Rectal smooth muscle tissue (tissue), 1 donor: ENCODE data around the gene MRGPRX3.

Experiments used
- H3K27ac ChIP-seq: one replicate; pipeline ENCODE4 v1.7.0; 2013; ENCODE audit warnings: low read depth, low read length, inconsistent platforms
- H3K27me3 ChIP-seq: one replicate; pipeline ENCODE4 v1.7.0; 2013; ENCODE audit warnings: low read length; ENCODE audit not compliant: control insufficient read depth, insufficient read depth
- H3K36me3 ChIP-seq: one replicate; pipeline ENCODE4 v1.7.0; 2013; ENCODE audit warnings: low read length; ENCODE audit not compliant: control insufficient read depth, insufficient read depth
- H3K4me1 ChIP-seq: one replicate; pipeline ENCODE4 v1.7.0; 2013; ENCODE audit warnings: low read length; ENCODE audit not compliant: control insufficient read depth, insufficient read depth
- H3K4me3 ChIP-seq: one replicate; pipeline ENCODE4 v1.7.0; 2013; ENCODE audit warnings: low read length
- H3K9ac ChIP-seq: one replicate; pipeline ENCODE4 v1.7.0; 2013; ENCODE audit warnings: low read length

Gene MRGPRX3

DNA sequence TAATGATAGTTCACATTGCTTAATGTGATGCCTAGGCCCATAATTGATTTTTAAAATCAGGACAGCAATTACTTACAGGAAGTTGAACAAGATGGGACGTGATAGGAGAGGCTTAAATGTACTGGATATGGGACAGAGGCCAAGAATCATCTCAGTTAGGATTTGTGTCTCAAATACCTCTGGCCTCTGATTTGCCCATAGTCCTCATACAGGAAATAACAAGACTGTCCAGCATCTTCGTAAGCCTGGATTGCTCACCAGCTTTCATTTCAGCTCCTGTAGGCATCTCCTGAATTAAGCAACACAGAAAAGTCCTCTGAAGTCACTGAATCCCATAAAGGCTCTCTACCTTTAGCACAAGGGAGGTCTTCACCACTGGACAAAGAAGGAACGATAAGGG, at the start of gene MRGPRX3:
TSS of gene MRGPRX3 (plus strand) at position 231 of the 400 bp plus-strand sequence. CDS start 4,632 bp downstream, outside the sequence.
- H3K4me1 ChIP-seq: no peaks in the 10 kb centered on the region
- no peaks in the 10 kb centered on the region for H3K27me3 ChIP-seq
- no peak within 1 kb of the TSS for H3K9ac ChIP-seq
- H3K36me3 ChIP-seq: no peaks in the 10 kb centered on the region
- H3K27ac ChIP-seq: no peak within 1 kb of the TSS
- H3K4me3 ChIP-seq: no peak within 1 kb of the TSS

DNA sequence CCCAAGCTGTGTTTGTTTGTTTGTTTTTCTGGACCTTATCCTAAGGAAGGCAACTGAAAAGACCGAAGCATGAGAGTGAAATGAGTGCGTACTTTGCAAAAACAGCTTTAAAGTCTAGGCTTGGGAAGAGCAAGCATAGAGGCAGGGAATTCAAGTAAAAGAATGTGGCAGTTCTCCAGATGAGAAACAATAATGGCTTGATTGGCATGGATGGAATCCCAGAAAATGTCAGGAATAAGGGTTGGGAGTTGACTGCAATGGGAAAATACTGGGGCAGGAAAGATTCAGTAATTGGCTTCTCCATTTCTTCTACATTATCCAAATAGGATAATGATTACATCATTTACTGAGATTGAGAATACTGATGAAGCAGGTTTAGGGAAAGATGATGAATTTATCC, 44.0 kb upstream of the MRGPRX3 start:
- Histone ChIP-seq H3K4me1 (no peaks in the 10 kb centered on the region), H3K36me3 (peaks cover 10% of the 10 kb centered on the region), H3K27me3 (no peaks in the 10 kb centered on the region), H3K9ac (no peak overlapping the region), H3K27ac (no peak overlapping the region), H3K4me3 (no peak overlapping the region)

DNA sequence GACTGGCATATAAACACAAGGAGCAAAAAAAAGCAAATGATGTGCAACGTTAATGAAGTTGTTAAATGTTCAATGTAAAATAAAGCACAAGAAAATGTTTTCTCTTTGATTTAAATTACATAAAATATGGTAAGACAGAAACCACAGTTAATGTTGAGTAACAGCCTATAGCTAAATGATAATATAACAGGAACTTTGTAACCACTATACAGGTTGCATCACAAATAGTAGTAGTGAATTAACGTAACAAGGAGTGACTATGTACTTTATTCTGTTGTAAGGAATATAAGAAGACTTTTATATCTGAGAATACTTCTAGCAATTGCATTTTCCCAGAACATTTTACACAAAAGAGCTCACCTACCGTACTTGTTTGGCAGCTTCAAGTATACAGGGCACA, 43.4 kb upstream of the MRGPRX3 start:
- Histone ChIP-seq H3K9ac (no peak overlapping the region), H3K4me3 (no peak overlapping the region), H3K4me1 (no peaks in the 10 kb centered on the region), H3K36me3 (peaks cover 12% of the 10 kb centered on the region), H3K27me3 (no peaks in the 10 kb centered on the region), H3K27ac (no peak overlapping the region)

DNA sequence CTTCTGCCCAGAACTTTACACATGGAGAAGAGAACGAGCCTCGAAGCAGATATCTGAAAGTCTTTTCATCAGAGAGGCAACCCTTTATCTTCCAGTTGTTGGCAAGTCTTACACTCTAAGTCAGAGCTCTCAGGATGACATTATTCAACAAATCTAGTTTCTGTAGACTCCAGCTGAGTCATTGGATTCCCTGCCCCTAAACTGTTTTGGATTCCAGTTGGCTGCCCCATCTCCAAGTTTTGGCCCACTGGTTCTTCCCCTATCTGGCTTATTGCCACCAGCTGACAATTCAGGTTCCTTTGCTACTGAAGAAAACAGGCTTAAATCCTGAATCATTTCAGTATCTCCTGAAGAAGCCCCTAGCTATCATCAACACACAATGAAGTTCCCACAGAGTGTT, 40.6 kb upstream of the MRGPRX3 start:
- Histone ChIP-seq H3K4me3 (no peak overlapping the region), H3K27me3 (no peaks in the 10 kb centered on the region), H3K9ac (no peak overlapping the region), H3K36me3 (peaks cover 22% of the 10 kb centered on the region), H3K4me1 (no peaks in the 10 kb centered on the region), H3K27ac (no peak overlapping the region)

DNA sequence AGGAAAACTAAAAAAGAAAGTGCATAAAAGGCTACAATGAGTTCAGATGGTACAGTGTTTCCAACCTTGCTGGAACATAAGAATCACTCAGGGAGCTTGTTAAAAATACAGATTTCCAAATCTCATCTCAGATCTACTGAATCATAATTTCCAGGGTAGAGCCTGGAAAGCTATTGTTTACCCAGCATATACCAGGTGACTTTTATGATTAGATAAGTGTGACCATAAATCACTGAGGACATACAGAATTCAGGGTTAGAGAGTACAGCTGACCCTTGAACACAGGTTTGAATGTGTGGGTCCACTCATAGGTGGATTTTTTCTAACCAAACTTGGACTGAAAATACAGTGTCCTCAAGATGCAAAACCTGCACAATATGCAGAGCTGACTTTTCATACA, 38.4 kb upstream of the MRGPRX3 start:
- no peaks in the 10 kb centered on the region for H3K27me3 ChIP-seq
- H3K9ac ChIP-seq: no peak overlapping the region
- peaks cover 18% of the 10 kb centered on the region for H3K36me3 ChIP-seq
- no peak overlapping the region for H3K27ac ChIP-seq
- H3K4me1 ChIP-seq: no peaks in the 10 kb centered on the region
- H3K4me3 ChIP-seq: no peak overlapping the region

DNA sequence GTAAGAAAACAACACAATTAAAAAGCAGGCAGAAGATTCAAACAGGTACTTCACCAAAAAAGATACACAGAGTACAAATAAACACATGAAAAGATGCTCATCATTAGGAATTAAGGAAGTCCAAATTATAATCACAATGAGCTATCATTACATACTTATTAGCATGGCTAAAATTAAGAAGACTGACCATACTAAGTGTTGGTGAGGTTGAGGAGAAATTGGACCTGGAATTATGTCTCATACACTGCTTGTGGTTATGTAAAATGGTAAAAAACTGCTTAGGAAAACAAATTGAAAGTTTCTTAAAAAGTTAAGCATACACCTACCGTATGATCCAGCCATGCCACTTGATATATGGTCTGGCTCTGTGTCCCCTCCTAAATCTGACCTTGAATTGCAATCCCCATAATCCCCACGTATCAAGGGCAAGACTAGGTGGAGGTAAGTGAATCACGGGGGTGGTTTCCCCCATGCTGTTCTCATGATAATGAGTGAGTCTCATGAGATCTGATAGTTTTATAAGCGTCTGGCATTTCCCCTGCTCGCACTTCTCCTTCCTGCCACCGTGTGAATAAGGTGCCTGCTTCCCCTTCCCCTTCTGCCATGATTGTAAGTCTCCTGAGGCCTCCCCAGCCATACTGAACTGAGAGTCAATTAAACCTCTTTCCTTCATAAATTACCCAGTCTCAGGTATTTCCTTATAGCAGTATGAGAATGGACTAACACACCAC, 31.3 kb upstream of the MRGPRX3 start:
- Histone ChIP-seq H3K27ac (no peak overlapping the region), H3K4me1 (no peaks in the 10 kb centered on the region), H3K27me3 (no peaks in the 10 kb centered on the region), H3K9ac (no peak overlapping the region), H3K4me3 (no peak overlapping the region), H3K36me3 (no peaks in the 10 kb centered on the region)

DNA sequence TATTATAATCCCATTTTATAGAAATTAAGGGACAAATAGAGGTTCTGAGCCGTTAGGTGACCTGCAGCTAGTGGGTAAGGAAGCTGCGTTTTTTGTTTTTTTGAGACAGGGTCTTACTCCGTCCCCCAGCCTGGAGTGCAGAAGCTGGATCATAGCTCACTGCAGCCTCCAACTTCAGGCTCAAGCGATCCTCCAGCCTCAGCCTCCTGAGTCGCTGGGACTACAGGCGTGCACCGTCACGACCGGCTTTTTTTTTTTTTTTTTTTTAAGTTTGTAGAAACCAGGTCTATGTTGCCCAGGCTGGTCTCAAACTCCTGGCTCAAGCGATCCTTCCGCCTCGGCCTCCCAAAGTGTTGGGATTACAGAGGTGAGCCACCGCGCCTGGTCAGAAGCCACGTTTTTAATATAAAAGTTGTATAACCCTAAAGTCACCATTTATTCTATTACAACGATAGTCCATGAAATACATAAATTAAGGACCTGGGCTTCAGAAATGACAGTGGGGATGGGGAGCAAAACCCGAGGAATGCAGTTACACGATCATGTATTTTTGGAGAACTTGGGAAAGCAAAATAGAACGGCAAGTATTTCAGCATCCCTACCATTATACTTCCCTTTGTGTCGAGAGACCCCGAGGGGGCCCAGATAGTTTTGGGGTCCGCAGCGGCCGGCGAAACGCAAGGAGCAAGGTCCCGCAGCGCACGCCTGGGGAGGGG, 27.1 kb upstream of the MRGPRX3 start:
- H3K4me1 ChIP-seq: peaks cover 2% of the 10 kb centered on the region
- peak overlapping the region; percentile 74 for H3K9ac ChIP-seq
- H3K36me3 ChIP-seq: no peaks in the 10 kb centered on the region
- peak overlapping the region; percentile 95 for H3K4me3 ChIP-seq
- H3K27ac ChIP-seq: no peak overlapping the region
- no peaks in the 10 kb centered on the region for H3K27me3 ChIP-seq

DNA sequence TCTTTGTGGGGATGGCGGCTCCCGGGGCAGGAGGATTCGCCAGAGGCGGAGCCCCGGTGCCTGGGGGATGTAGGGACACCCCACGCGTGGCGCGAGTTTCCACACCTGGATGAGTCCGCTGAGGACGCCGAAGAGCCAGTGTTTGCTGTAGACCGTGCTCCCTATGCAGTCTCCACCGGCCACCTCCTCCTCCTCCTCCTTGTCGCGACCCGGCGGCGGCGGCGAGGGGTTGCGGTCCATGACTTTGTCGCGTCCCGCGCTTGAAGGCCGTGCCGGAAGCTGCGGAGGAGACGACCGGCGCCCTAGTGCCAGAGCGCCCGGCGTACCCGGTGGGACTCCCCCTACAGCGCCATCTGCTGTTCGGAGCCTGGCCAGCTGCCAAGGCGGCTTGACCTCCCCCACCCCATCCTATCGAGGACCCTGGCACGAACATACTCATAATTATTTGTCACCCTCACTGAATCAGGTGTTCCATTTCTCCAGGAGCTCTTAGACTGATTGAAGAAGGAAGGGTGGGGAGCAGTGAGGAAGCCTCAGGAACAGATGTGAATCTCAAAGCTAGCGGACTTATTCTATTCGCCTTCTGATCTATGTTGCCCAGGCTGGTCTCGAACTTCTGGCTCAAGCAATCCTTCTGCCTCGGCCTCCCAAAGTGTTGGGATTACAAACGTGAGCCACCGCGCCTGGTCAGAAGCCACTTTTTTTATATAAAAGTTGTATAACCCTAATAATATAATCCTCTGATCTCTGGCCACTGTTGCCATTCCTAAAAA, 26.4 kb upstream of the MRGPRX3 start, which contains the start of gene SAAL1:
TSS of gene SAAL1 (minus strand) at position 281 of the 773 bp plus-strand sequence. CDS start at position 240, 41 bp downstream.
- Histone ChIP-seq H3K36me3 (no peaks in the 10 kb centered on the region), H3K27ac (no peak within 1 kb of the TSS), H3K4me3 (peak within 1 kb of the TSS; percentile 95), H3K4me1 (peaks cover 2% of the 10 kb centered on the region), H3K9ac (peak within 1 kb of the TSS; percentile 74), H3K27me3 (no peaks in the 10 kb centered on the region)

DNA sequence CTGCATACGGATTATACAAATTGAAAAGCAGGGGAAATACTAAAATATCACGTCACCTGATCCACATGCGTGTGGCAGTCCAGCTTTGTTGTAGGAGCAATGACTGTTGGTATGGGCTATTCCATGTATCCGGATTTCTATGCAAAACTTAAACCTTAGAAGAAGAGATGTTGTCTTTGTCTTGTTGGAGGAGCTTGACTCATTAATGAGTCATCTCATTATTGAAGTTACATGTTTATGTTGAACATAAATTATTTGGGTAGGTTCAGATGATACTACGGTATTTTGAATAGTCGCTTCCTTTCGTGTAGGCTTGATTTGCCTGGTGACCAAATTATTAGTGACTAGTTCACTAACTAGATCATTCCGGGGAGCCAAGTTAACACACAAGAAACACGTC, 25.7 kb upstream of the MRGPRX3 start:
- H3K4me1 ChIP-seq: peaks cover 2% of the 10 kb centered on the region
- H3K4me3 ChIP-seq: no peak overlapping the region
- H3K27me3 ChIP-seq: no peaks in the 10 kb centered on the region
- no peak overlapping the region for H3K9ac ChIP-seq
- H3K27ac ChIP-seq: no peak overlapping the region
- H3K36me3 ChIP-seq: no peaks in the 10 kb centered on the region

DNA sequence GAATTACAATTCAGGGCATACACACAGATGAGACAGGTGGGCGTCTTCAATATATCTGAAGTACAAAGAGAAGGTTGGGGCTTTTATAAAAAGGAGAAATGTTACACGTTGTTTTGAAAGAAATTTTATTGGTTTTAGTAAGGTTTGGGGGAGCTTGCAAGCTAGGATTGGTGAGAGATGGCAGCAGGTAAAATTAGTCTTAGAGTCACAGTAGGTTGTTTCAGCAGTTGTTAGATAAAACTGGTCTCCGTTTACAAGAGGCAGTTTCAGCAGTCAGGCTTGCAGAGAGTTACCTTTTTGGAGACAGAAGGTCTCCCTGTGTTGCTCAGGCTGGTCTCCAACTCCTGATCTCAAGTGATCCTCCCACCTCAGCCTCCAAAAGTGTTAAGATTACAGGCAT, 24.1 kb upstream of the MRGPRX3 start:
- Histone ChIP-seq H3K9ac (no peak overlapping the region), H3K27me3 (peaks cover 2% of the 10 kb centered on the region), H3K4me3 (no peak overlapping the region), H3K27ac (no peak overlapping the region), H3K36me3 (no peaks in the 10 kb centered on the region), H3K4me1 (peaks cover 2% of the 10 kb centered on the region)

DNA sequence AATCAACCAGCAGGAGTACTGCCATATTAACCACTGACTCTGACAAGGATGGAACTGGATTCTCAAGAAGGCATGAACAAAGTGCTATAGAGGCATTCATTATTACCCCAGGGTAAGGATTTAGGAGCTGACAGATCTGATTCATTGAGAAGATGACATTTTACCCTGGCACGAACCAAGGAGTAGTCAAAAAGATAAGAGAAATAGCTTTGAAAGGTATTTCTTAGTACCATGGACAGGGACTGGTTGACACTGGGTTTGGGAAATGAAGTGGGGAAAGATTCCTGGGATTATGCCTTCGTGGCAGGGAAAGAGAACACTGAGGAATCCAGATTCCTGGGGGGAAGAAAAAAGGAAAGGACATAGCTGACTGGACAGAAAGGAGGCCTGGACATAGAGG, 21.4 kb upstream of the MRGPRX3 start:
- no peak overlapping the region for H3K9ac ChIP-seq
- H3K27me3 ChIP-seq: peaks cover 2% of the 10 kb centered on the region
- H3K36me3 ChIP-seq: no peaks in the 10 kb centered on the region
- H3K27ac ChIP-seq: no peak overlapping the region
- H3K4me3 ChIP-seq: no peak overlapping the region
- H3K4me1 ChIP-seq: peaks cover 2% of the 10 kb centered on the region

DNA sequence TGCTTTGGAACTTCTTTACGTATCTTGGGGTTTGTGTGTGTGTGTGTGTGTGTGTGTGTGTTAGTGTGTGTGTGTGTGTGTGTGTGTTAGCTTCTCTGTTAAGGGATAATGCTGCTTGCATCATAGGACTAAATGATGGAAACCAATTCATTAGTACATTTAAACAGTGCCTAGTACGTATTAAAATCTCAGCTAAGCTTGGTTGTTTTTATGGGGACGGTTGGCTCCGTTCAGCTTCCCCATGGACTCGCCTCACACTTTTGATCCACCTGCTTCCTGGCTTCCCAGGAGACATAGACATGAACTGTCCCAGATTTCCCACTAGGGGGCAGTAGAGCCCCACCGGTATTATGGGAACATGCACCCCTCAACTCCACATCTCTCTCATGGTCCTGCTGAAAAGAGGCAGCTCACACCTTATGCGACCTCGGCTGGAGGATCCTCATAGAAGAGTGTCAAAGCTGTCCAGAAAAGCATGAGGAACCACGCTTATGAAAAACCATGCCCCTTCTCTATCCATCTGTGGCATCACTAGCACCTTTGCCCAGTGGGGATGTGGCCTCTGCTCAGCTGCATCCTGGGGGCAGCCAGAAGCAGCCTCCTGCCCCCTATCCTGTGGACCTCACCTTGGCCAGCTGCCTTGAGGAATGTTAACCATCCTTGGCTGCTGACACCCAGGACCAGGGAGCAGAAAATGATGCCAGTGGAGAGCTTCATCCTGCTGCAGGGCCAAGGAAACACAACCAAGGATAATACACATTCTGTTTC, 16.8 kb upstream of the MRGPRX3 start:
- Histone ChIP-seq H3K27me3 (peaks cover 2% of the 10 kb centered on the region), H3K36me3 (no peaks in the 10 kb centered on the region), H3K27ac (no peak overlapping the region), H3K4me3 (no peak overlapping the region), H3K4me1 (no peaks in the 10 kb centered on the region), H3K9ac (no peak overlapping the region)
